D721Med (cell line): ENCODE data around the gene TVP23C.

Source experiments
- DNase-seq: peaks from one replicate; pipeline ENCODE4 v3.0.0; 2011; ENCODE audit warnings: low spot score; ENCODE audit not compliant: insufficient read length
- FAIRE-seq: peaks from 2 replicates; lab custom pipeline; 2011; peaks lifted over from hg19 to GRCh38; lab: Jason Lieb, UNC
- CTCF ChIP-seq: IDR thresholded peaks from 2 replicates; pipeline ENCODE4 v1.5.1; 2012; ENCODE audit warnings: mild to moderate bottlenecking, control low read depth; ENCODE audit not compliant: insufficient read depth; ENCODE audit errors: missing control alignments

TVP23C gene

GRCh38 chr17:15478845-15479244 lies 84.4 kb downstream of the TVP23C start:
- no peak for FAIRE-seq

GRCh38 chr17:15475631-15476354 lies 87.5 kb downstream of the TVP23C start:
- TF ChIP-seq CTCF: no peak
- DNase-seq (no peak), FAIRE-seq (no peak)

More at GRCh38 chr17:15478845-15479244, 84.4 kb downstream of the TVP23C start:
- TF ChIP-seq CTCF: no peak
- no peak for DNase-seq

GRCh38 chr17:15472891-15473290 lies 90.4 kb downstream of the TVP23C start:
- DNase-seq: no peak
- no peak for FAIRE-seq
- no peak for TF ChIP-seq CTCF

GRCh38 chr17:15470536-15470935 lies 92.7 kb downstream of the TVP23C start:
- DNase-seq: no peak
- FAIRE-seq: no peak

GRCh38 chr17:15469260-15469659 lies 94.0 kb downstream of the TVP23C start:
- no peak for FAIRE-seq
- no peak for TF ChIP-seq CTCF
- no peak for DNase-seq

More at GRCh38 chr17:15470536-15470935, 92.7 kb downstream of the TVP23C start:
- no peak for TF ChIP-seq CTCF

GRCh38 chr17:15468126-15468525 lies 95.2 kb downstream of the TVP23C start:
- DNase-seq: no peak
- TF ChIP-seq CTCF: no peak
- FAIRE-seq: no peak

GRCh38 chr17:15467592-15467991 lies 95.7 kb downstream of the TVP23C start, which contains the start of gene CDRT4:
CDRT4 (minus strand) TSS chr17:15467621; CDS start chr17:15440238, 27,383 bp downstream.
- DNase-seq: no peak
- no peak for TF ChIP-seq CTCF
- FAIRE-seq: no peak
